Psoas muscle (tissue), 8 donors: Measurements from ENCODE around the gene CHKA. TPM values are rescaled to one million over a fixed set of nuclear protein-coding genes. Genes with fewer than 3 reads are reported as not detected.

ENCODE experiments used
- ATAC-seq, 4 donors: fragments of 200-7000 bp; cut with Tn5 transposase; one replicate each; pipeline ENCODE4 v1.9.1; 2020; ENCODE audit warnings: moderate library complexity in 3 of 4, mild to moderate bottlenecking in 2 of 4
- DNase-seq, 2 donors: peaks; one replicate each; pipeline ENCODE4 v3.0.0-alpha.2; 2020
- H3K27ac ChIP-seq: fragments of 200-600 bp; one replicate; pipeline ENCODE4 v1.8.0; 2022
- H3K27me3 ChIP-seq, 3 donors: fragments of 200-600 bp in 1 of 3; one replicate each; pipeline versions ENCODE4 v1.6.1 to v1.8.0; 2013 to 2022; ENCODE audit warnings: low read length in 2 of 3, mild to moderate bottlenecking in 2 of 3, moderate library complexity in 1 of 3; ENCODE audit not compliant: insufficient read depth in 3 of 3
- H3K36me3 ChIP-seq, 2 donors: fragments of 200-600 bp in 1 of 2; one replicate each; pipeline versions ENCODE4 v1.6.1 to v1.8.0; 2013 to 2022; ENCODE audit warnings: low read depth in 1 of 2, mild to moderate bottlenecking in 1 of 2, moderate library complexity in 1 of 2; ENCODE audit not compliant: insufficient read depth in 1 of 2
- H3K4me1 ChIP-seq: fragments of 200-600 bp; one replicate; pipeline ENCODE4 v1.8.0; 2022
- H3K4me3 ChIP-seq: fragments of 200-600 bp; one replicate; pipeline ENCODE4 v1.8.0; 2022; ENCODE audit warnings: mild to moderate bottlenecking
- H3K9me3 ChIP-seq: fragments of 200-600 bp; one replicate; pipeline ENCODE4 v1.8.0; 2022
- CTCF ChIP-seq: fragments of 200-600 bp; IDR thresholded peaks from one replicate; pipeline ENCODE4 v1.8.0; 2022; ENCODE audit warnings: antibody characterized with exemption
- WGBS, 3 donors: extraction: QIAGEN DNeasy Blood & Tissue Kit; methylation state at CpG; one replicate each; pipeline versions ENCODE4 v1.1.6 to v1.1.7; 2013; 5-methylcytosine and 5-hydroxymethylcytosine counted together
- intact Hi-C, 2 donors: fragments of 100-400 bp; cut with DNase I; formaldehyde crosslinking; loops; one replicate each; pipeline versions ENCODE4 v1.11.0 to v1.14.2; 2022
- polyA plus RNA-seq, 3 donors: library from polyadenylated mRNA; stranded (reverse); fragments of 200-250 nt; gene quantifications; one replicate each; pipeline ENCODE4 v1.2.3, GENCODE V29; 2013
- total RNA-seq, 4 donors: library from RNA; stranded (reverse); fragmentation: NEBNext Ultra II Directional in 2 of 4; extraction: Animal tissue kit (Norgen Biotek cat#: 25700) in 2 of 4; gene quantifications; one replicate each; pipeline versions ENCODE4 v1.2.1 to v1.2.4, GENCODE V29; 2021 to 2023
- donor health status: healthy with polysubstance abuse.
- donor health status: DM: no; HTN: no; CAD: no; lungs with moderate emphysema.
- donor health status: Bipolar disorder and iron deficiency.
- donor health status: healthy.
- donor health status: DM: yes; HTN: yes; CAD: no.
- donor health status: DM: no; HTN: no; CAD: no.
- donor health status: DM: no; HTN: no; CAD: no.
- donor health status: DM: yes; HTN: yes; CAD: no.

CHKA gene
- total and polyA plus RNA-seq, 7 donors, result 3.6 to 11.2 (median 6.2) TPM

- no peak for DNase-seq
- 75 to 86% (median 80%) methylated on average over 13 of the region's 13 CpGs for WGBS, 3 donors
- no peaks in the 10 kb centered on the region for H3K27me3 ChIP-seq
- no peak overlapping the region for H3K27ac ChIP-seq
- H3K4me3 ChIP-seq, result no peak overlapping the region
- H3K4me1 ChIP-seq, result peaks cover 13% of the 10 kb centered on the region
- peak in 1 of 4 donors; percentile 23 for ATAC-seq
- no peaks in the 10 kb centered on the region for H3K9me3 ChIP-seq
- TF ChIP-seq CTCF, result no peak
- H3K36me3 ChIP-seq, result no peaks in the 10 kb centered on the region
- intact Hi-C loops, result no loop called here
Observed at GRCh38 chr11:68142028-68142412, 20.8 kb upstream of the CHKA start.

GRCh38 chr11:68141246-68142027 lies 20.2 kb upstream of the CHKA start:
- ATAC-seq (no peak), DNase-seq (no peak)
- no peaks in the 10 kb centered on the region for H3K36me3 ChIP-seq
- peaks cover 7% of the 10 kb centered on the region for H3K4me1 ChIP-seq
- H3K9me3 ChIP-seq, result no peaks in the 10 kb centered on the region
- H3K27me3 ChIP-seq, result no peaks in the 10 kb centered on the region
- intact Hi-C loops, result no loop called here
- no peak overlapping the region for H3K4me3 ChIP-seq
- 76 to 88% (median 77%) methylated on average over 8 of the region's 8 CpGs for WGBS, 3 donors
- no peak overlapping the region for H3K27ac ChIP-seq
- no peak for TF ChIP-seq CTCF

- intact Hi-C loops, result no loop called here
- Histone ChIP-seq H3K4me1 (no peaks in the 10 kb centered on the region), H3K27ac (no peak overlapping the region), H3K9me3 (no peaks in the 10 kb centered on the region), H3K27me3 (no peaks in the 10 kb centered on the region), H3K36me3 (no peaks in the 10 kb centered on the region), H3K4me3 (no peak overlapping the region)
- no peak for TF ChIP-seq CTCF
- ATAC-seq, result no peak
- 71 to 77% (median 77%) methylated on average over 9 of the region's 9 CpGs for WGBS, 3 donors
- no peak for DNase-seq
Observed at GRCh38 chr11:68140496-68141245, 19.5 kb upstream of the CHKA start.

GRCh38 chr11:68138237-68138636 lies 17.0 kb upstream of the CHKA start:
- WGBS, 3 donors, result 66 to 76% (median 72%) methylated on average over 4 of the region's 4 CpGs
- H3K27ac ChIP-seq, result no peak overlapping the region

More at GRCh38 chr11:68138237-68138636, 17.0 kb upstream of the CHKA start:
- Histone ChIP-seq H3K9me3 (no peaks in the 10 kb centered on the region), H3K4me1 (no peaks in the 10 kb centered on the region), H3K36me3 (no peaks in the 10 kb centered on the region), H3K27me3 (no peaks in the 10 kb centered on the region), H3K4me3 (no peak overlapping the region)
- intact Hi-C loops, result no loop called here
- DNase-seq (no peak), ATAC-seq (no peak)
- no peak for TF ChIP-seq CTCF
